ENCODE measurements around the gene USP19.

DNA sequence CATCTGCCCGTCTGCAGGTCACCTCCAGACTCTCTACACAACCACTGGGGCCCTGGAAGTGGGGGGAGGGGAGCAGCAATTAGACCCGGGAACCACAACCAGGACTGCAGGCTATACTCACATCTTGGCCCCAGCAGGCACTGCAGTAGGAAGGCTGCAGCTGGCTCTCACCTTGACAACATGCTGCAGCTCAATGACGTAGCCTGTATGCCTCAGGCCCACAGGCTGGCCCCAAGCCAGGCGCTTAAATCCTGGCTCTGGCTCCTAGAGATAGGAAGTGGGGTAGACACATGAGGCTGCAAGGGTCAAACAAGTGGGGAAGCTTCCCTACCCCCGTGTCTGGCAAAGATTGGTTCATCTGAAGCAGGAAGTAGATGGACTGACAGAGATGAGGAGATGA, 22.2 kb downstream of the USP19 start:
- TF ChIP-seq, protein P1, sequence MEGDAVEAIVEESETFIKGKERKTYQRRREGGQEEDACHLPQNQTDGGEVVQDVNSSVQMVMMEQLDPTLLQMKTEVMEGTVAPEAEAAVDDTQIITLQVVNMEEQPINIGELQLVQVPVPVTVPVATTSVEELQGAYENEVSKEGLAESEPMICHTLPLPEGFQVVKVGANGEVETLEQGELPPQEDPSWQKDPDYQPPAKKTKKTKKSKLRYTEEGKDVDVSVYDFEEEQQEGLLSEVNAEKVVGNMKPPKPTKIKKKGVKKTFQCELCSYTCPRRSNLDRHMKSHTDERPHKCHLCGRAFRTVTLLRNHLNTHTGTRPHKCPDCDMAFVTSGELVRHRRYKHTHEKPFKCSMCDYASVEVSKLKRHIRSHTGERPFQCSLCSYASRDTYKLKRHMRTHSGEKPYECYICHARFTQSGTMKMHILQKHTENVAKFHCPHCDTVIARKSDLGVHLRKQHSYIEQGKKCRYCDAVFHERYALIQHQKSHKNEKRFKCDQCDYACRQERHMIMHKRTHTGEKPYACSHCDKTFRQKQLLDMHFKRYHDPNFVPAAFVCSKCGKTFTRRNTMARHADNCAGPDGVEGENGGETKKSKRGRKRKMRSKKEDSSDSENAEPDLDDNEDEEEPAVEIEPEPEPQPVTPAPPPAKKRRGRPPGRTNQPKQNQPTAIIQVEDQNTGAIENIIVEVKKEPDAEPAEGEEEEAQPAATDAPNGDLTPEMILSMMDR (IDR thresholded peaks at IDR 0.05), result no peak
- TF ChIP-seq POLR2A (IDR thresholded peaks at IDR 0.05), result no peak
